ENCODE results near the gene FRMD8. TPM values are rescaled to one million over a fixed set of nuclear protein-coding genes. Genes with fewer than 3 reads are reported as not detected.

The FRMD8 gene
- total and polyA plus RNA-seq, 2 of the 4 experiments (the other 2 are of a cell fraction), result 11.3 to 19.8 TPM

- Histone ChIP-seq H4K91ac (ENCODE audit: insufficient read depth, low read depth, low read length) (no peak overlapping the region), H3K4me2 (ENCODE audit: low read depth, low read length) (no peak overlapping the region; the same call in 1 of the 2 replicates), H4K5ac (ENCODE audit: low read depth, low read length) (no peak overlapping the region), H3K4me1 (ENCODE audit: control insufficient read depth, insufficient read depth, low read length) (peaks cover 8% of the 10 kb centered on the region), H3K14ac (replicated peaks; ENCODE audit: low read depth, low read length) (no peak overlapping the region), H2AK5ac (ENCODE audit: low read depth, low read length) (no peak overlapping the region), H2BK15ac (ENCODE audit: low read depth, low read length) (no peak overlapping the region), H3K27me3 (ENCODE audit: control insufficient read depth, insufficient read depth, low read length) (peaks cover 22% of the 10 kb centered on the region), H3K56ac (ENCODE audit: extremely low read depth, insufficient read depth, low read length) (no peak overlapping the region), H3K18ac (ENCODE audit: low read depth, low read length) (no peak overlapping the region), H2AFZ (replicated peaks; ENCODE audit: low read length, poor library complexity) (no peak overlapping the region), H3K36me3 (ENCODE audit: control insufficient read depth, insufficient read depth, low read length) (peaks cover 33% of the 10 kb centered on the region), H4K20me1 (ENCODE audit: insufficient read depth, low read length) (peaks cover 15% of the 10 kb centered on the region), H2BK20ac (ENCODE audit: low read depth, low read length) (no peak overlapping the region), H2AK9ac (replicated peaks; ENCODE audit: low read depth, low read length, poor library complexity) (no peak overlapping the region), H3K79me1 (ENCODE audit: low read depth in 1 of 2, low read length in 2 of 2) (0 out of 4 replicates have a peak, but pooled peaks cover 0 to 4% of the 10 kb centered on the region in 2 experiments), H2BK120ac (ENCODE audit: low read depth, low read length) (no peak overlapping the region), H3K9me3 (ENCODE audit: control insufficient read depth, insufficient read depth, low read length) (no peaks in the 10 kb centered on the region), H3K4ac (ENCODE audit: low read depth, low read length) (no peak overlapping the region), H3K4me3 (ENCODE audit: insufficient read depth, low read depth, low read length) (no peak overlapping the region), H2BK5ac (ENCODE audit: low read depth, low read length, poor library complexity, severe bottlenecking) (no peak overlapping the region), H3K23ac (ENCODE audit: low read depth, low read length) (no peak overlapping the region), H3K9ac (ENCODE audit: low read depth, low read length) (no peak overlapping the region), H3K27ac (ENCODE audit: insufficient read depth, low read length) (no peak overlapping the region), H4K8ac (ENCODE audit: low read depth in 2 of 2, low read length in 2 of 2) (no peak overlapping the region), H3K9me1 (ENCODE audit: insufficient read depth, low read length) (peaks cover 9% of the 10 kb centered on the region; the same call in 1 of the 2 replicates)
- ATAC-seq (ENCODE audit: low read depth) (no peak), DNase-seq (no peak)
- 81% methylated on average over 7 of the region's 7 CpGs; no CpG with 5 or more reads in 1 of the 2 experiments for WGBS, 2 experiments (ENCODE audit: extremely low coverage in 2 of 2, insufficient read length in 1 of 2)
- no TSS peak for BruUV-seq (replicated peaks)
- ChIA-PET POLR2A (ENCODE audit: unreplicated experiment) (no interaction called here), CTCF (interaction anchor here (0.7 kb wide), 1 partner anchor 40 kb away, joined by 3 read pairs; no protein-coding TSS in a partner anchor)
- TF ChIP-seq CTCF (conservative IDR thresholded peaks at IDR 0.05; ENCODE audit: low read depth, low read length) (no peak), CHD1 (IDR thresholded peaks at IDR 0.05; ENCODE audit: low read depth, low read length) (no peak)
- intact Hi-C loops (cut with micrococcal nuclease) (loop anchor here (1.0 kb wide), 1 partner anchor 36 kb away; no protein-coding TSS in a partner anchor), in situ Hi-C loops (cut with MboI; ENCODE audit: low sequenced_read_pairs) (no loop called here), dilution Hi-C loops (cut with HindIII; ENCODE audit: low sequenced_read_pairs, unreplicated experiment) (no loop called here)
Measured at GRCh38 chr11:65353376-65353775, 33.1 kb upstream of the FRMD8 start.

Data from IMR-90 (cell line).